Upper lobe of left lung (tissue), 4 donors: ENCODE data around the gene CNGA1.

Experiments
- CTCF ChIP-seq, 6 experiments: fragments of 450-650 bp in 4 of 6; fragments of 200-600 bp in 2 of 6; sonication (generic) in 2 of 6; IDR thresholded peaks; one replicate each; pipeline ENCODE4 v1.5.1; 2016 to 2019; ENCODE audit warnings: antibody characterized with exemption in 6 of 6
- POLR2A ChIP-seq, 4 donors: fragments of 450-650 bp; IDR thresholded peaks; one replicate each; pipeline ENCODE4 v1.5.1; 2016 to 2017; ENCODE audit warnings: antibody characterized with exemption in 4 of 4, mild to moderate bottlenecking in 2 of 4

GRCh38 chr4:48002267-48002666 is 14.2 kb downstream of the CNGA1 start:
- TF ChIP-seq POLR2A (IDR thresholded peaks at IDR 0.05) (no peak), CTCF (IDR thresholded peaks at IDR 0.05) (no peak)
